ENCODE data around the gene ALDH1A2.

ALDH1A2 gene

DNA sequence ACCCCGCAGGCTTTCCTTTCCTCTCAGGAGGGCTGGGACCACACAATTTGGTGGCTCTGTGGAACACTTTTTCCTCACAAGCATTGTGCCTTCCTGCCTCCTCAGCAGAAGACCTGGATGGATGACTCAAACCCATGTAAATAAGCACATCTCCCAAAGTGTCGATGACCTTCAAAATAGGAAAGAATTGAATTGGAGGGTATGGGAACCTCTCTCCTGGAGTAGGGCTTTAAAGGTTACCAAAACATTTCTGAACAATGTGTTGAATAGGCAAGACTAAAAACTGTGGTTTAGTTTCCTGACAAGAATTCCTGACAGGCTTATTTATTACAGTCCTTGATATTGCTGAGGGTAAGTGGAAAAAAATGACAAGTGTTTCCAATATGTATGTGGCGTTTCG, 118.2 kb downstream of the ALDH1A2 start:
- DNase-seq (ENCODE audit: extremely low read depth, low read depth) = no peak
- no peak overlapping the region for H3K4me3 ChIP-seq (replicated peaks; ENCODE audit: low read depth, low read length)
- TF ChIP-seq, protein P1, sequence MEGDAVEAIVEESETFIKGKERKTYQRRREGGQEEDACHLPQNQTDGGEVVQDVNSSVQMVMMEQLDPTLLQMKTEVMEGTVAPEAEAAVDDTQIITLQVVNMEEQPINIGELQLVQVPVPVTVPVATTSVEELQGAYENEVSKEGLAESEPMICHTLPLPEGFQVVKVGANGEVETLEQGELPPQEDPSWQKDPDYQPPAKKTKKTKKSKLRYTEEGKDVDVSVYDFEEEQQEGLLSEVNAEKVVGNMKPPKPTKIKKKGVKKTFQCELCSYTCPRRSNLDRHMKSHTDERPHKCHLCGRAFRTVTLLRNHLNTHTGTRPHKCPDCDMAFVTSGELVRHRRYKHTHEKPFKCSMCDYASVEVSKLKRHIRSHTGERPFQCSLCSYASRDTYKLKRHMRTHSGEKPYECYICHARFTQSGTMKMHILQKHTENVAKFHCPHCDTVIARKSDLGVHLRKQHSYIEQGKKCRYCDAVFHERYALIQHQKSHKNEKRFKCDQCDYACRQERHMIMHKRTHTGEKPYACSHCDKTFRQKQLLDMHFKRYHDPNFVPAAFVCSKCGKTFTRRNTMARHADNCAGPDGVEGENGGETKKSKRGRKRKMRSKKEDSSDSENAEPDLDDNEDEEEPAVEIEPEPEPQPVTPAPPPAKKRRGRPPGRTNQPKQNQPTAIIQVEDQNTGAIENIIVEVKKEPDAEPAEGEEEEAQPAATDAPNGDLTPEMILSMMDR (IDR thresholded peaks at IDR 0.05; ENCODE audit: low read depth, low read length, missing control alignments) = no peak

DNA sequence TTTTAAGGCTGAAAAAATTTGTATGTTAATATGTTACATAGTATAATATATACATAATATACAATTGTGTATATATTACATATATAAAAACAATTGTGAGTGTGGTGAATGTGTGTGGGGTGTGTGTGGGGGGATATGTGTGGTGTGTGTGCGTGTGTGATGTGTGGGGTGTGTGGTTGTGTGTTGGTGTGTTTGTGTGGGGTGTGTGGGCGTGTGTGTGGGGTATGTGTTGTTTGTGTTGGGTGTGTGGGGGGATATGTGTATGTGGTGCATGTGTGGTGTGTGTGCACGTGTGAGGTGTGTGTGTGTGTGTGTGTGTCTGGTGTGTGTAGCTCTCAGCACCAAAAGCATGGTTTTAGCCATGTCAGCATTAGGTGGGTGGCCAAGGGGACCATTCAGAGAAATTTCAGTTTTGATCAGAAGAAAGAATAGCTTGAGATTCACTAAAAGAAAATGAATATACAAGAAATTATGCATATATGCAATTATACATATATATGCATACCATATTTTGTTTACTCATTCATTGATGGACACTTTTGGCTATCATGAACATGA, 118.9 kb downstream of the ALDH1A2 start:
- no peak overlapping the region for H3K4me3 ChIP-seq (replicated peaks; ENCODE audit: low read depth, low read length)
- TF ChIP-seq, protein P1 (IDR thresholded peaks at IDR 0.05; ENCODE audit: low read depth, low read length, missing control alignments) = no peak
- DNase-seq (ENCODE audit: extremely low read depth, low read depth) = no peak

DNA sequence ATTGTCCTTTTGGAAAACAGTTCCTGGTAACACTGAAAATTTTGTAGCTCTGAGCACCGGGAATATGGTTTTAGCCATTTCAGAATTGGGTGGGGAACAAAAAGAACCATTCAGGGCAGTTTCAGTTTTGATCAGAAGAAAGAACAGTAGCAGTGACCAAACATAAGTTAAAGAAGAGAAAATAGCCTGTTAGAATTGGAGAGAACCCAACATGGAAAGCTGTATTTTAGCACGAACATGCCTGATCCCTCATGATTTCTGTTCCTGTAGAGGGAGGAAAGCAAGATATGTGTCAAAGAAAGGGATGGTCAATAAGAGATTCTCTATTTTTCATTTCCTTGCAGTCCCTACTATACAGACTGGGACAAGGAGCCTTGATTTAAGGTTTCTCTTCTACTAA, 119.9 kb downstream of the ALDH1A2 start:
- no peak for DNase-seq (ENCODE audit: extremely low read depth, low read depth)
- H3K4me3 ChIP-seq (replicated peaks; ENCODE audit: low read depth, low read length) = no peak overlapping the region
- TF ChIP-seq, protein P1 (IDR thresholded peaks at IDR 0.05; ENCODE audit: low read depth, low read length, missing control alignments) = no peak

DNA sequence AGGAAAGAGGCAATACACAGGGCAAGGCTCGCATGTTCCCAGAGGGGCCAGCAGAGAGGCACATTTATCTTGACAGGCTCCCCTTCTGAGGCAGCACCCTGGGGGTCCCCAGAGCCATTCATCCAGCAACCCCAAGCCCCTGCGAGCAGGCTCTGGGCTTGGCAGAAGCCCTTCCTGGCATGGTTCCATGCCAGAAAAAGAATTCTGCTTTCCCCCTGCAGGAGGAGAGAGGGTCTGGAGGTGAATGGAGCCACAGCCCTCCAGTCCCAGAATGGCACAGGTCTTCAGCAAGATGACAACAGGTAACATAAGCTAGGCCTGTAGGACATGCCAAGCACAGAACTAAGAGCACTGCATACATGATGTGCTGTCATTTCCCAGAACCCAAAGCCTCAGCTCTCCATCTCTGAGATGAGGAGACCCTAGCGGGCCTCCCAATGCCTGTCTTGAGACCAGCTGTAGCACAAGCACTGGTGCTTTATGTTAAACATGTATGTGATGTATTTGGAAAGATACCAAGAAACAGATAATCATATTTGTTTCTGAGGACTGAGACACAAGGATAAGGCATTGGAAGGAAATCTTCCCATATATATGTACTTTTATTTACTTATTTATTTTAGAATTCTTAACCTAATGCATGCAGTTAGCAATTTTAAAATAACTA, 121.6 kb downstream of the ALDH1A2 start:
- no peak for DNase-seq (ENCODE audit: extremely low read depth, low read depth)
- no peak overlapping the region for H3K4me3 ChIP-seq (replicated peaks; ENCODE audit: low read depth, low read length)
- TF ChIP-seq, protein P1 (IDR thresholded peaks at IDR 0.05; ENCODE audit: low read depth, low read length, missing control alignments) = no peak

DNA sequence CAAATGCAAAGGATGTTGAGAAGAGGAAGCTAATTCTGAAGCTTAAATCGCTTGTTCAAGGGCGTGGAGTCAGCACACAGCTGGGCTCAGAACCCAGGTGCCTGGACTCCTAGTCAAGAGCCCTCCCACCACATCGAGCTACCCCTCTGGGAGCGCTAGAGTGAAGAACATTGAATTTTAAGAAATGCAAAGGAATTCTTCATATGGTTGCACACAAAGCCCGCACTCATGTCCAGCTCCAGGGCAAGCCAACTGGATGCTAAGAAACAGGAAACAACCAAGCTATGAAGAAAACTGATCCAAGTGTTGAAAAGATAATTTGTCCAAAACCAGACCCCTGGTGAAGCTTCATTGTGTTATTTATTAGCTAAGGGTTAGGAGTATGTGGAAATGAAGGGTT, 122.3 kb downstream of the ALDH1A2 start:
- no peak for DNase-seq (ENCODE audit: extremely low read depth, low read depth)
- no peak overlapping the region for H3K4me3 ChIP-seq (replicated peaks; ENCODE audit: low read depth, low read length)
- TF ChIP-seq, protein P1 (IDR thresholded peaks at IDR 0.05; ENCODE audit: low read depth, low read length, missing control alignments) = no peak

DNA sequence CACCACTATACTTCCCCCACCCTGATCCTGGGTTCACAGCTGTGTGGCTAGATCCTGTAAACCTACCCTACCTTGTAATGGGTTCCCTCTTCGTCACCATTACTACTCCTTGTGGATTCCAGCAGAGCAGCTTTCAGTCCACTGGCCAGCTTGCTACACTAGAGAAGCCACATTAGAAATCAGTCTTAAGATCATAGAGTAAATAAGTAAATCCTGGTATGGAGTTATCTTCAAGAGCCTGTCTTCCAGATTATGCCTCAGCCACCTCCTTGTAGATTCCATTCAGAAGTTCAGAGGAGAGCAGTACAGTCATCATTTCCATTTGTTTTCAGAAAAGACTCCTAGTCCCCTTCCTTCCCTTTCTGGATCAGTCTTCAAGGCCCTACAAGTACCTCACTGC, 123.7 kb downstream of the ALDH1A2 start:
- no peak for DNase-seq (ENCODE audit: extremely low read depth, low read depth)
- no peak overlapping the region for H3K4me3 ChIP-seq (replicated peaks; ENCODE audit: low read depth, low read length)
- TF ChIP-seq, protein P1 (IDR thresholded peaks at IDR 0.05; ENCODE audit: low read depth, low read length, missing control alignments) = no peak
